Skeletal muscle satellite cell (primary cell): ENCODE measurements around the gene MCU.
A peak's percentile ranks its signal among the peaks of the same experiment; 100 is the strongest.
"Not testable (repeated sequence)": the region's sequence is repeated elsewhere in the genome, so short reads cannot be mapped to it uniquely, and the experiment has no call there.

Experiments used
- H3K27me3 ChIP-seq: 2 replicates; pipeline ENCODE4 v1.7.0; 2013; ENCODE audit warnings: low read length; ENCODE audit not compliant: control insufficient read depth, insufficient read depth
- H3K36me3 ChIP-seq: 2 replicates; pipeline ENCODE4 v1.7.0; 2013; ENCODE audit warnings: mild to moderate bottlenecking, control low read depth, low read length; ENCODE audit not compliant: insufficient read depth
- H3K4me1 ChIP-seq: 2 replicates; pipeline ENCODE4 v1.7.0; 2013; ENCODE audit warnings: low read length; ENCODE audit not compliant: control insufficient read depth, insufficient read depth
- H3K4me2 ChIP-seq: 2 replicates; pipeline ENCODE4 v1.7.0; 2013; ENCODE audit warnings: mild to moderate bottlenecking, low read length
- H3K4me3 ChIP-seq: 2 replicates; pipeline ENCODE4 v1.7.0; 2013; ENCODE audit warnings: low read length
- H3K9ac ChIP-seq: 2 replicates; pipeline ENCODE4 v1.7.0; 2013; ENCODE audit warnings: mild to moderate bottlenecking, low read depth, low read length, moderate library complexity
- H3K9me3 ChIP-seq: replicated peaks from 2 replicates; pipeline ENCODE4 v1.7.0; 2013; ENCODE audit warnings: mild to moderate bottlenecking, control low read depth, low read length

Gene MCU

DNA sequence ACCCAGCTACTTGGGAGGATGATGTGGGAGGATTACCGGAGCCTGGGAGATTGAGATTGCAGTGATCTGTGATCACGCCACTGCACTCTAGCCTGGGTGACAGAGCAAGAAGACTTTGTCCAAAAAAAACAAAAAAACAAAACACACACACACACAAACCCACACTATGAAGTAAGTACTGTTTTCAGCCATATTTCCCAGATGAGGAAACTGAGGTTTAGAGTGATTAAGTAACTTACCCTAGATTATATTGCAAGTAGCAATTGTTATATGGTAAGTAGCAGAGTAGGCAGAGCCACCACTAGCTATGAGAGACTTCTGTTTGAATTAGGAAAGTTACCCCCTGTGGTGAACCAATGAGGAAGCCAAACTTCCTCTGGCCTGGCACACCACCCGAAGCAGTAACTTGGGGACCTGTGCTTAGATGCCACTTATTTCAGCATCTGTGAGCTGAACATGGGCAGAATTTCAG lies 61.9 kb downstream of the MCU start:
- no peaks in the 10 kb centered on the region for H3K36me3 ChIP-seq

DNA sequence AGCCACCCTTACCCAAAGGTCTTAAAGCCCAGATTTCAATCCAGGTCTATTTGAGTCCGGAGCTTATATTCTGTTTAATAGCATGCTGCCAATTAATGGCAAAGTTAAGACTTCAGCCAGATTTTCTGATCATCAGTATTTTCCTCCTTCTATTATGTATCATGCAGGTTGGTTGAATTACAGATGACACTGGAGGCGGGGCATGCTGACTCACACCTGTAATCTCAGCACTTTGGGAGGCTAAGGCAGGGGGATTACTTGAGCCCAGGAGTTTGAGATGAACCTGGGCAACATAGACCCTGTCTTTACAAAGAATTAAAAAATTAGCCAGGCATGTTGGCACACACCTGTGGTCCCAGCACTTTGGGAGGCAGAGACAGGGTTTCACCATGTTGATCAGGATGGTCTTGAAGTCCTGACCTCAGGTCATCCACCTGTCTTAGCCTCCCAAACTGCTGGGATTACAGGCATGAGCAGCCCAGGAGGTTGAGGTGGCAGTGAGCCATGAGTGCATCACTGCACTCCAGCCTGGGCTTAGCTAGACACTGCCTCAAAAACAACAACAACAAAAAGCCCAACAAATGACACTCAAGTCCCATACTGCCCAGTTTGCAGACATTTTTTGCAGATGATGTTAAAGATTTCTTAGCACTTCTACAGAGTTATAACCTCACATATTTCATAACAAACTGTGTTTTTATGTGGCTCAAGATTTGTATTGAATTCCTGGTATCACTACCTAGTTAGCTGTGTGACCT lies 62.5 kb downstream of the MCU start:
- no peak overlapping the region for H3K9ac ChIP-seq
- H3K4me1 ChIP-seq = no peaks in the 10 kb centered on the region
- H3K36me3 ChIP-seq = no peaks in the 10 kb centered on the region
- H3K27me3 ChIP-seq = no peaks in the 10 kb centered on the region
- H3K4me3 ChIP-seq = no peak overlapping the region
- no peaks in the 10 kb centered on the region for H3K9me3 ChIP-seq
- no peak overlapping the region for H3K4me2 ChIP-seq

More for the DNA sequence above, 61.9 kb downstream of the MCU start:
- no peaks in the 10 kb centered on the region for H3K4me1 ChIP-seq
- no peak overlapping the region for H3K4me2 ChIP-seq
- no peak overlapping the region for H3K4me3 ChIP-seq
- H3K9ac ChIP-seq = no peak overlapping the region
- H3K27me3 ChIP-seq = no peaks in the 10 kb centered on the region
- H3K9me3 ChIP-seq = no peaks in the 10 kb centered on the region

DNA sequence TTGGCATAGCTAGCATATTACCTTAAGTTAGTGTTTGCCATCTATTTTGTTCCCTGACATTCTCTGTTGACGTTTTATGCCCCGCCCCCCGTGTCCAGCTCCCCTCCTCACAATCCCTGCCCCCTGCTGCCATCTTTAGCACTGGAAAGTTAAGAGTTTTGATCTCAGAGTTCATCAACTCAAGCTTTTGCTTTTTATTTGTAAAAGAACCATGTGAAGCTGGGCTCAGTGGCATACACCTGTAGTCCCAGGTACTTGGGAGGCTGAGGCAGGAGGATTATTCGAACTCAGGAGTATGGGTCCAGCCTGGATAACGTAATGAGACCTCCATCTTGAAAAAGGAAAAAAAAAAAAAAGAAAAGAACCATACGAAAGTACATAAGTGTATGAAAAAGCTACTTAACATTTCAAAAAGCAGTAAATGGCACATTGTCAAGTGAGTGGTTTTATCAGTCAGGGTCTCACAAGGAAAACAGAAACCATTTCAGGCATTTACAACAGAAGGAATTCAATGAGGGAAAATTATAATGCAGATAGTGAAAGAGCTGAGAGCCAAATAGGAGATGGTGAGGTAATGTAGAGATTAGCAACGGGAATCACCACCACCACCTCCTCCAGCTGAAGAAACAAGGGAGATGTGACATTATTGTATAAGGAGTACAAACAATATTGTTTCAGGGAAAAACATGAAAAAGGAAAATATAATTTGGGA lies 64.9 kb downstream of the MCU start:
- Histone ChIP-seq H3K9ac (no peak overlapping the region), H3K36me3 (no peaks in the 10 kb centered on the region), H3K9me3 (no peaks in the 10 kb centered on the region), H3K4me1 (no peaks in the 10 kb centered on the region), H3K4me2 (no peak overlapping the region), H3K27me3 (no peaks in the 10 kb centered on the region), H3K4me3 (no peak overlapping the region)

DNA sequence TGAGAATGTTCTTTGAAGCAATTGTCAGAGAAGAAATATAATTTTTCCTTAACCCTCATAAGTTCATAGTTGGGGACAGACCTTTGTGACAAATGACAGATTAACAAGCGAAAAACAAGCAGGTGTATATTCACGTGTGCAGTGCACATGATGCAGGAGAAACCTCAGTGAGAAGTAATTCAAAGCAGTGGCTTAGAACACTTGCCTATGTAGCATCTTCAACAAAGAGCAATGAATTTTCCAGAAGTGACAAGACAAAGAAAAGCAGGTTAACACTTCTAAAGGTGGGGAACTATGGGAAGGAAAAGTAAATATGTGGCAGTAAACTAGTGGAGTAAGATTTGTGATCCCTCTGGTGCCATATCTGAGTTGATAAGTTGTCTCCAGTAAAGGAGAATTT lies 65.8 kb downstream of the MCU start:
- Histone ChIP-seq H3K4me1 (no peaks in the 10 kb centered on the region), H3K4me2 (no peak overlapping the region), H3K9me3 (no peaks in the 10 kb centered on the region), H3K9ac (no peak overlapping the region), H3K4me3 (no peak overlapping the region), H3K36me3 (no peaks in the 10 kb centered on the region), H3K27me3 (no peaks in the 10 kb centered on the region)

DNA sequence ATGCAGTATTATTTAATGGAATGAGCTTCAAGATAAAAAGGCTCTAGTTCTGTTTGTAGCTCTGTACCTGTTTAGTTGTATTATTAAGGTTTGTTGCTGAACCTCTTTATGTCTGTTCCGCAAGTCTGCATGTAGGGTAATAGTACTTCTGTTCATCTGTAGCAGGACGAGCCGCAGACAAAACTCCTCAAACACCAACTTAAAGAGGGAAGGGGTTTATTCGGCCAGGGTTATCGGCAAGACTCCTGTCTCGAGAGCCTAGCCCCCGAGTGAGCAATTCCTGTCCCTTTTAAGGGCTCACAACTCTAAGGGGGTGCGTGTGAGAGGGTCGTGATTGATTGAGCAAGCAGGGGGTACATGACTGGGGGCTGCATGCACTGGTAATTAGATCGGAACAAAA lies 67.0 kb downstream of the MCU start:
- not testable (repeated sequence) for H3K27me3 ChIP-seq, H3K4me2 ChIP-seq, H3K4me3 ChIP-seq, H3K9ac ChIP-seq, H3K36me3 ChIP-seq, H3K9me3 ChIP-seq, H3K4me1 ChIP-seq

DNA sequence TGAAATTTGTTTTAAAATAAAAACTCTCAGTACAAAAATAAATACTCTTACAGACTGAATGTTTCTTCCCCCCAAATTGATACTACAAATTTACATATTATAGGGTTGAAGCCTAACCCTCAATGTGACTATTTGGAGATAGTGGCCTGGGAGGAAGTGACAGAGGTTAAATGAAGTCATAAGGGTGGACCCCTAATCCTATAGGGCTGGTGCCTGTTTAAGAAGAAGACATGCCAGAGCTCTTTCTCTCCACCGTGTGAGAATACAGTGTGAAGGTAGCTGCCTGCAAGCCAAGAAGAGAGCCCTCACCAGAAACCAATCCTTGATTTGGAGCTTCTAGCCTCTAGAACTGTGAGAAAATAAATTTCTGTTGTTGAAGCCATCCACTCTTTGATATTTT lies 67.6 kb downstream of the MCU start:
- Histone ChIP-seq H3K36me3 (no peaks in the 10 kb centered on the region), H3K4me2 (no peak overlapping the region), H3K9ac (no peak overlapping the region), H3K27me3 (no peaks in the 10 kb centered on the region), H3K9me3 (no peaks in the 10 kb centered on the region), H3K4me1 (peaks cover 9% of the 10 kb centered on the region), H3K4me3 (no peak overlapping the region)

- H3K27me3 ChIP-seq = no peaks in the 10 kb centered on the region
- peaks cover 16% of the 10 kb centered on the region for H3K4me1 ChIP-seq
- no peaks in the 10 kb centered on the region for H3K36me3 ChIP-seq
- no peaks in the 10 kb centered on the region for H3K9me3 ChIP-seq
- H3K9ac ChIP-seq = no peak overlapping the region
- H3K4me3 ChIP-seq = no peak overlapping the region
- no peak overlapping the region for H3K4me2 ChIP-seq
Observed at GRCh38 chr10:72761498-72761897, 69.6 kb downstream of the MCU start.

DNA sequence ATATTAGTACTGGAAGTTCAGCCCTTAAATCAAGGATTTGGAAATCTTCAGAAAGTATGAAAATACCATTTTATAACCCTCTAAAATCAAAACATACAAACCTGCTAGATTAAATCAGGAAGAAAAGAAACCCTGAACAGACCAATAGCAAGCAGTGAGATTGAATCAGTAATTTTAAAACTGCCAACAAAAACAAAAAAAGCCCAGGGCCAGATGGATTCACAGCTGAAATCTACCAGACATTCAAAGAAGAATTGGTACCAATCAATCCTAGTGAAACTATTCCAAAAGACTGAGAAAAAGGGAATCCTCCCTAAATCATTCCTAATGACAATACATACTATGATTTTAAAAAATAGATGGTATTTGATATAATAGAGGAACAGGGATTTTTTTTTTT lies 70.1 kb downstream of the MCU start:
- Histone ChIP-seq H3K4me2 (no peak overlapping the region), H3K9ac (no peak overlapping the region), H3K4me3 (no peak overlapping the region), H3K9me3 (no peaks in the 10 kb centered on the region), H3K27me3 (no peaks in the 10 kb centered on the region), H3K4me1 (peaks cover 16% of the 10 kb centered on the region), H3K36me3 (no peaks in the 10 kb centered on the region)

- Histone ChIP-seq H3K4me3 (no peak overlapping the region), H3K4me1 (peaks cover 16% of the 10 kb centered on the region), H3K9ac (no peak overlapping the region), H3K27me3 (no peaks in the 10 kb centered on the region), H3K36me3 (no peaks in the 10 kb centered on the region), H3K4me2 (no peak overlapping the region), H3K9me3 (no peaks in the 10 kb centered on the region)
Observed at GRCh38 chr10:72763201-72763600, 71.3 kb downstream of the MCU start.

GRCh38 chr10:72764151-72764550 lies 72.2 kb downstream of the MCU start:
- Histone ChIP-seq H3K36me3 (no peaks in the 10 kb centered on the region), H3K4me1 (peaks cover 16% of the 10 kb centered on the region), H3K9ac (no peak overlapping the region), H3K9me3 (no peaks in the 10 kb centered on the region), H3K27me3 (no peaks in the 10 kb centered on the region), H3K4me3 (no peak overlapping the region), H3K4me2 (peak overlapping the region; percentile 30)

- Histone ChIP-seq H3K4me1 (peaks cover 16% of the 10 kb centered on the region), H3K36me3 (no peaks in the 10 kb centered on the region), H3K4me3 (no peak overlapping the region), H3K27me3 (no peaks in the 10 kb centered on the region), H3K9ac (no peak overlapping the region), H3K9me3 (no peaks in the 10 kb centered on the region), H3K4me2 (no peak overlapping the region)
Observed at GRCh38 chr10:72765051-72765745, 73.3 kb downstream of the MCU start.
